WTC11 (cell line): Measurements from ENCODE around the gene TBC1D23. TPM values are rescaled to one million over a fixed set of nuclear protein-coding genes. Genes with fewer than 3 reads are reported as not detected.
A peak's percentile ranks its signal among the peaks of the same experiment; 100 is the strongest.

Source experiments
- ATAC-seq: fragments of 200-7000 bp; cut with Tn5 transposase; 2 replicates; pipeline ENCODE4 v1.10.0; 2021; ENCODE audit warnings: mild to moderate bottlenecking, moderate library complexity
- CTCF ChIA-PET: fragments of 300-600 bp; sonication (Branson Sonifier 250); formaldehyde crosslinking; loops from one replicate; lab custom pipeline; 2021; ENCODE audit warnings: antibody characterized with exemption; lab: Charles Lee
- POLR2A ChIA-PET: fragments of 350-600 bp; sonication (Branson Sonifier 250); formaldehyde crosslinking; loops from one replicate; lab custom pipeline; 2021; ENCODE audit warnings: antibody characterized with exemption; lab: Charles Lee
- DNase-seq: peaks from one replicate; pipeline ENCODE4 v3.0.0; 2021; ENCODE audit warnings: low spot score
- H3K27ac Mint-ChIP-seq: 2 replicates; pipeline ENCODE4 v1.8.0; 2021; ENCODE audit warnings: mixed read lengths
- H3K27me3 Mint-ChIP-seq: 2 replicates; pipeline ENCODE4 v1.8.0; 2021; ENCODE audit warnings: low read depth, mild to moderate bottlenecking, moderate library complexity, mixed read lengths
- H3K36me3 Mint-ChIP-seq: 2 replicates; pipeline ENCODE4 v1.8.0; 2021; ENCODE audit warnings: mixed read lengths
- H3K4me1 Mint-ChIP-seq: 2 replicates; pipeline ENCODE4 v1.8.0; 2022; ENCODE audit warnings: mixed read lengths
- H3K4me3 Mint-ChIP-seq: 2 replicates; pipeline ENCODE4 v1.8.0; 2021; ENCODE audit warnings: mild to moderate bottlenecking, moderate library complexity, mixed read lengths
- H3K9me3 Mint-ChIP-seq: 2 replicates; pipeline ENCODE4 v1.8.0; 2021; ENCODE audit warnings: mixed read lengths
- ATF1 ChIP-seq: sonication (generic); formaldehyde crosslinking; IDR thresholded peaks from 2 replicates; pipeline ENCODE4 v1.8.1; 2023; ENCODE audit warnings: mild to moderate bottlenecking, moderate library complexity, missing genetic modification reagents
- CBFB ChIP-seq: sonication (generic); formaldehyde crosslinking; IDR thresholded peaks from 2 replicates; pipeline ENCODE4 v1.8.1; 2022; ENCODE audit warnings: mild to moderate bottlenecking, low read depth, missing genetic modification reagents
- ESRRA ChIP-seq: sonication (generic); formaldehyde crosslinking; IDR thresholded peaks from 2 replicates; pipeline ENCODE4 v1.8.1; 2022; ENCODE audit warnings: mild to moderate bottlenecking, missing genetic modification reagents, borderline replicate concordance
- ETV6 ChIP-seq: sonication (generic); formaldehyde crosslinking; IDR thresholded peaks from 2 replicates; pipeline ENCODE4 v1.8.1; 2022; ENCODE audit warnings: mild to moderate bottlenecking, missing genetic modification reagents
- FOXJ3 ChIP-seq: sonication (generic); formaldehyde crosslinking; IDR thresholded peaks from 2 replicates; pipeline ENCODE4 v1.9.0; 2021; ENCODE audit warnings: missing genetic modification reagents, mild to moderate bottlenecking, borderline replicate concordance
- FOXP1 ChIP-seq: sonication (generic); formaldehyde crosslinking; IDR thresholded peaks from 2 replicates; pipeline ENCODE4 v1.8.0; 2022; ENCODE audit warnings: missing genetic modification reagents, mild to moderate bottlenecking, moderate library complexity, borderline replicate concordance
- GTF2I ChIP-seq: fragments of 250-450 bp; sonication (Bioruptor Pico); conservative IDR thresholded peaks from 2 replicates; pipeline ENCODE4 v1.4.0; 2021; ENCODE audit warnings: mild to moderate bottlenecking
- HMGA2 ChIP-seq: fragments of 250-450 bp; sonication (Bioruptor Pico); IDR thresholded peaks from 2 replicates; pipeline ENCODE4 v1.4.0; 2021; ENCODE audit warnings: mild to moderate bottlenecking, moderate library complexity
- JAZF1 ChIP-seq: fragments of 250-450 bp; sonication (Bioruptor Pico); IDR thresholded peaks from 2 replicates; pipeline ENCODE4 v1.9.0; 2021; ENCODE audit warnings: moderate library complexity, mild to moderate bottlenecking, inconsistent platforms
- KAT7 ChIP-seq: sonication (generic); formaldehyde crosslinking; IDR thresholded peaks from 2 replicates; pipeline ENCODE4 v1.8.1; 2023; ENCODE audit warnings: missing genetic modification reagents, mild to moderate bottlenecking, borderline replicate concordance
- NR3C1 ChIP-seq: sonication (generic); formaldehyde crosslinking; conservative IDR thresholded peaks from 2 replicates; pipeline ENCODE4 v1.8.1; 2023; ENCODE audit warnings: low read depth, mild to moderate bottlenecking, missing genetic modification reagents
- RORB ChIP-seq: fragments of 250-450 bp; sonication (Bioruptor Pico); IDR thresholded peaks from 2 replicates; pipeline ENCODE4 v1.9.0; 2021; ENCODE audit warnings: mild to moderate bottlenecking
- SOX15 ChIP-seq: fragments of 250-450 bp; sonication (Bioruptor Pico); IDR thresholded peaks from 2 replicates; pipeline ENCODE4 v1.9.0; 2021; ENCODE audit warnings: mild to moderate bottlenecking
- TCF7 ChIP-seq: sonication (generic); formaldehyde crosslinking; IDR thresholded peaks from 2 replicates; pipeline ENCODE4 v1.8.0; 2022; ENCODE audit warnings: mild to moderate bottlenecking, low read depth, missing genetic modification reagents, moderate library complexity
- ZNF138 ChIP-seq: sonication (generic); formaldehyde crosslinking; conservative IDR thresholded peaks from 2 replicates; pipeline ENCODE4 v1.8.1; 2022; ENCODE audit warnings: mild to moderate bottlenecking, moderate library complexity, missing genetic modification reagents
- ZNF263 ChIP-seq: sonication (generic); formaldehyde crosslinking; IDR thresholded peaks from 2 replicates; pipeline ENCODE4 v1.8.1; 2022; ENCODE audit warnings: low read depth, mild to moderate bottlenecking, moderate library complexity, missing genetic modification reagents
- total RNA-seq: library from RNA; stranded (reverse); gene quantifications from 3 replicates; pipeline ENCODE4 v1.2.3, GENCODE V29; 2021
- TF ChIP-seq, protein P1 (sequence below): fragments of 250-450 bp; sonication (Bioruptor Pico); IDR thresholded peaks from 2 replicates; pipeline ENCODE4 v1.9.0; 2021; ENCODE audit warnings: mild to moderate bottlenecking
- TF ChIP-seq, protein P2 (sequence below): sonication (generic); formaldehyde crosslinking; IDR thresholded peaks from 2 replicates; pipeline ENCODE4 v1.8.1; 2023; ENCODE audit warnings: mild to moderate bottlenecking, moderate library complexity, missing genetic modification reagents
- TF ChIP-seq, protein P3 (sequence below): sonication (generic); formaldehyde crosslinking; IDR thresholded peaks from 2 replicates; pipeline ENCODE4 v1.8.1; 2022; ENCODE audit warnings: low read depth, missing genetic modification reagents, borderline replicate concordance
- TF ChIP-seq, protein P4 (sequence below): sonication (generic); formaldehyde crosslinking; IDR thresholded peaks from 2 replicates; pipeline ENCODE4 v1.8.0; 2022; ENCODE audit warnings: mild to moderate bottlenecking, missing genetic modification reagents
- TF ChIP-seq, protein P5 (sequence below): sonication (generic); formaldehyde crosslinking; IDR thresholded peaks from 2 replicates; pipeline ENCODE4 v1.8.0; 2023; ENCODE audit warnings: missing genetic modification reagents
- TF ChIP-seq, protein P6 (sequence below): sonication (generic); formaldehyde crosslinking; IDR thresholded peaks from 2 replicates; pipeline ENCODE4 v1.8.0; 2022; ENCODE audit warnings: mild to moderate bottlenecking, missing genetic modification reagents
- TF ChIP-seq, protein P7 (sequence below): fragments of 250-450 bp; sonication (Bioruptor Pico); IDR thresholded peaks from 2 replicates; pipeline ENCODE4 v1.8.0; 2021; ENCODE audit warnings: mild to moderate bottlenecking

TBC1D23 gene
- total RNA-seq, 1 experiment from 2014 or later, result 73.6 TPM

DNA sequence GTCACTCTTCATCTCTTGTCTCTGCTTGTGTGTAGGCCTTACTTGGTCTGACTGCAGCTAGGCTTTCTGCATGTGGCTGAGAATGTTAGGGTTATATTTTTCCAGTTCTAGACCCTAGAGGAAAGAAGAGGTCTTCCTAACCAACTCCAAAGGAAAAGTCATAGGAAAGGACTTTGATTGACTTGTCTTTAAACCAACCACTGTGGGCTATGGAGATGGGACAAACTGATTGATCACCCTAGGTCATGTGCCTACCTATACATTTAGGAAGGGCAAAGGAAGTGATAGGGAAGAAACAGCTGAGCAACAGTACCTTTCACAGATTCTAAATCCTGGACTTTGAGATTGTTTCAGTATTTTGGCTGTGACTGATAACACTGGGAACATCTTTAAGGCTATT lies 16.5 kb upstream of the TBC1D23 start (continued):
- TF ChIP-seq, protein P1, sequence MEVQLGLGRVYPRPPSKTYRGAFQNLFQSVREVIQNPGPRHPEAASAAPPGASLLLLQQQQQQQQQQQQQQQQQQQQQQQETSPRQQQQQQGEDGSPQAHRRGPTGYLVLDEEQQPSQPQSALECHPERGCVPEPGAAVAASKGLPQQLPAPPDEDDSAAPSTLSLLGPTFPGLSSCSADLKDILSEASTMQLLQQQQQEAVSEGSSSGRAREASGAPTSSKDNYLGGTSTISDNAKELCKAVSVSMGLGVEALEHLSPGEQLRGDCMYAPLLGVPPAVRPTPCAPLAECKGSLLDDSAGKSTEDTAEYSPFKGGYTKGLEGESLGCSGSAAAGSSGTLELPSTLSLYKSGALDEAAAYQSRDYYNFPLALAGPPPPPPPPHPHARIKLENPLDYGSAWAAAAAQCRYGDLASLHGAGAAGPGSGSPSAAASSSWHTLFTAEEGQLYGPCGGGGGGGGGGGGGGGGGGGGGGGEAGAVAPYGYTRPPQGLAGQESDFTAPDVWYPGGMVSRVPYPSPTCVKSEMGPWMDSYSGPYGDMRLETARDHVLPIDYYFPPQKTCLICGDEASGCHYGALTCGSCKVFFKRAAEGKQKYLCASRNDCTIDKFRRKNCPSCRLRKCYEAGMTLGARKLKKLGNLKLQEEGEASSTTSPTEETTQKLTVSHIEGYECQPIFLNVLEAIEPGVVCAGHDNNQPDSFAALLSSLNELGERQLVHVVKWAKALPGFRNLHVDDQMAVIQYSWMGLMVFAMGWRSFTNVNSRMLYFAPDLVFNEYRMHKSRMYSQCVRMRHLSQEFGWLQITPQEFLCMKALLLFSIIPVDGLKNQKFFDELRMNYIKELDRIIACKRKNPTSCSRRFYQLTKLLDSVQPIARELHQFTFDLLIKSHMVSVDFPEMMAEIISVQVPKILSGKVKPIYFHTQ (CRISPR knock-in tag), result no peak
- TF ChIP-seq KAT7 (no peak), FOXJ3 (CRISPR knock-in tag) (no peak), ETV6 (no peak), GTF2I (no peak), SOX15 (CRISPR knock-in tag) (no peak), RORB (CRISPR knock-in tag) (no peak)

DNA sequence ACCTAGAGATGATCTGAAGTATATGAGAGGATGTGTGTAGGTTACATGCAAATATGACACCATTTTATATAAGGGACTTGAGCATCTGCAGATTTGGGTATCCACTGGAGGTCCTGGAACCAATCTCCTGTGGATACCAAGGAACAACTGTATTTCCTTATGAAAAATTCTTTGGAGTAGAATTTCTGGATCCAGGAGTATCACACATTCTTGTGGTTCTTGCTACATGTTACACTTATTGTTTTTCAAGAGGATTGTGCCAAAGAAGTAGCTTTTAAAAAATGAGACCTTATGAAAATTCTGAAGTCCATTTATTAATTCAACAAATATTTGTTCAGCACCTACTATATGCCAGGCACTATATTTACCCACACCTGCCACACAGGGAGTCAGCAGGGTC lies 15.7 kb upstream of the TBC1D23 start:
- H3K4me3 Mint-ChIP-seq, result no peak overlapping the region
- no peaks in the 10 kb centered on the region for H3K36me3 Mint-ChIP-seq
- peaks cover 16% of the 10 kb centered on the region for H3K4me1 Mint-ChIP-seq
- no peaks in the 10 kb centered on the region for H3K27me3 Mint-ChIP-seq
- CTCF ChIA-PET, result interaction anchor here (1.5 kb wide), 1 partner anchor 9 kb away, joined by 6 read pairs; no protein-coding TSS in a partner anchor
- H3K9me3 Mint-ChIP-seq, result peaks cover 17% of the 10 kb centered on the region
- no peak for ATAC-seq
- H3K27ac Mint-ChIP-seq, result no peak overlapping the region
- TF ChIP-seq, protein P2, sequence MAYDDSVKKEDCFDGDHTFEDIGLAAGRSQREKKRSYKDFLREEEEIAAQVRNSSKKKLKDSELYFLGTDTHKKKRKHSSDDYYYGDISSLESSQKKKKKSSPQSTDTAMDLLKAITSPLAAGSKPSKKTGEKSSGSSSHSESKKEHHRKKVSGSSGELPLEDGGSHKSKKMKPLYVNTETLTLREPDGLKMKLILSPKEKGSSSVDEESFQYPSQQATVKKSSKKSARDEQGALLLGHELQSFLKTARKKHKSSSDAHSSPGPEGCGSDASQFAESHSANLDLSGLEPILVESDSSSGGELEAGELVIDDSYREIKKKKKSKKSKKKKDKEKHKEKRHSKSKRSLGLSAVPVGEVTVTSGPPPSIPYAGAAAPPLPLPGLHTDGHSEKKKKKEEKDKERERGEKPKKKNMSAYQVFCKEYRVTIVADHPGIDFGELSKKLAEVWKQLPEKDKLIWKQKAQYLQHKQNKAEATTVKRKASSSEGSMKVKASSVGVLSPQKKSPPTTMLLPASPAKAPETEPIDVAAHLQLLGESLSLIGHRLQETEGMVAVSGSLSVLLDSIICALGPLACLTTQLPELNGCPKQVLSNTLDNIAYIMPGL (CRISPR knock-in tag), result no peak
- TF ChIP-seq ATF1 (CRISPR knock-in tag), result no peak
- no peak for TF ChIP-seq RORB (CRISPR knock-in tag)
- no peak for TF ChIP-seq NR3C1
- TF ChIP-seq, protein P3, sequence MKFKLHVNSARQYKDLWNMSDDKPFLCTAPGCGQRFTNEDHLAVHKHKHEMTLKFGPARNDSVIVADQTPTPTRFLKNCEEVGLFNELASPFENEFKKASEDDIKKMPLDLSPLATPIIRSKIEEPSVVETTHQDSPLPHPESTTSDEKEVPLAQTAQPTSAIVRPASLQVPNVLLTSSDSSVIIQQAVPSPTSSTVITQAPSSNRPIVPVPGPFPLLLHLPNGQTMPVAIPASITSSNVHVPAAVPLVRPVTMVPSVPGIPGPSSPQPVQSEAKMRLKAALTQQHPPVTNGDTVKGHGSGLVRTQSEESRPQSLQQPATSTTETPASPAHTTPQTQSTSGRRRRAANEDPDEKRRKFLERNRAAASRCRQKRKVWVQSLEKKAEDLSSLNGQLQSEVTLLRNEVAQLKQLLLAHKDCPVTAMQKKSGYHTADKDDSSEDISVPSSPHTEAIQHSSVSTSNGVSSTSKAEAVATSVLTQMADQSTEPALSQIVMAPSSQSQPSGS, result no peak
- TF ChIP-seq, protein P4, sequence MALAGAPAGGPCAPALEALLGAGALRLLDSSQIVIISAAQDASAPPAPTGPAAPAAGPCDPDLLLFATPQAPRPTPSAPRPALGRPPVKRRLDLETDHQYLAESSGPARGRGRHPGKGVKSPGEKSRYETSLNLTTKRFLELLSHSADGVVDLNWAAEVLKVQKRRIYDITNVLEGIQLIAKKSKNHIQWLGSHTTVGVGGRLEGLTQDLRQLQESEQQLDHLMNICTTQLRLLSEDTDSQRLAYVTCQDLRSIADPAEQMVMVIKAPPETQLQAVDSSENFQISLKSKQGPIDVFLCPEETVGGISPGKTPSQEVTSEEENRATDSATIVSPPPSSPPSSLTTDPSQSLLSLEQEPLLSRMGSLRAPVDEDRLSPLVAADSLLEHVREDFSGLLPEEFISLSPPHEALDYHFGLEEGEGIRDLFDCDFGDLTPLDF (CRISPR knock-in tag), result no peak
- no peak for DNase-seq
- POLR2A ChIA-PET, result no interaction called here

DNA sequence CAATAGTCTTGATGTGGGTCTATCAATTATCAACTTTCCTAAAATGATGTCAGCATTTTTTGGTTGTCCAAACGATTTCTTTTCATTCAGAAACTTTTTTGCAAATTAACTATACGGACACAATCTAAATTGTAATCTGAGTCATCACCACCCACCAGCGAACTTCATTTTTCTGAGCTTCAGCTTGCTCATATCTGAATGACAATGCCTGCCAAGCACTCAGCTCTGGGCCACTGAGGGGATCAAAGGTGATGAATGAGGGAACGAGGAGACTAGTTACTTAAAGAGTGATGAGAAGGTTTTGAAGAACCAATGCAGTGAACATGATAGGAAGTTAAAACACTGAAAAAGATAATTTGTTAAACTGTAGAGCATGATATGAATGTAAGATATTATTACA lies 14.9 kb upstream of the TBC1D23 start:
- DNase-seq, result no peak
- ChIA-PET POLR2A (no interaction called here), CTCF (interaction anchor here (1.0 to 1.6 kb wide), 3 partner anchors 8 to 414 kb away, joined by 3 to 6 read pairs (median 4); no protein-coding TSS in a partner anchor)
- H3K36me3 Mint-ChIP-seq, result no peaks in the 10 kb centered on the region
- H3K4me1 Mint-ChIP-seq, result peaks cover 16% of the 10 kb centered on the region
- H3K9me3 Mint-ChIP-seq, result peaks cover 17% of the 10 kb centered on the region
- no peak overlapping the region for H3K4me3 Mint-ChIP-seq
- no peaks in the 10 kb centered on the region for H3K27me3 Mint-ChIP-seq
- peak; percentile 43; the same call in 1 of the 2 replicates for ATAC-seq
- H3K27ac Mint-ChIP-seq, result no peak overlapping the region
- TF ChIP-seq, protein P5, sequence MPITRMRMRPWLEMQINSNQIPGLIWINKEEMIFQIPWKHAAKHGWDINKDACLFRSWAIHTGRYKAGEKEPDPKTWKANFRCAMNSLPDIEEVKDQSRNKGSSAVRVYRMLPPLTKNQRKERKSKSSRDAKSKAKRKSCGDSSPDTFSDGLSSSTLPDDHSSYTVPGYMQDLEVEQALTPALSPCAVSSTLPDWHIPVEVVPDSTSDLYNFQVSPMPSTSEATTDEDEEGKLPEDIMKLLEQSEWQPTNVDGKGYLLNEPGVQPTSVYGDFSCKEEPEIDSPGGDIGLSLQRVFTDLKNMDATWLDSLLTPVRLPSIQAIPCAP, result no peak
- no peak for TF ChIP-seq TCF7
- no peak for TF ChIP-seq JAZF1
- TF ChIP-seq ZNF138, result no peak
- TF ChIP-seq, protein P6, sequence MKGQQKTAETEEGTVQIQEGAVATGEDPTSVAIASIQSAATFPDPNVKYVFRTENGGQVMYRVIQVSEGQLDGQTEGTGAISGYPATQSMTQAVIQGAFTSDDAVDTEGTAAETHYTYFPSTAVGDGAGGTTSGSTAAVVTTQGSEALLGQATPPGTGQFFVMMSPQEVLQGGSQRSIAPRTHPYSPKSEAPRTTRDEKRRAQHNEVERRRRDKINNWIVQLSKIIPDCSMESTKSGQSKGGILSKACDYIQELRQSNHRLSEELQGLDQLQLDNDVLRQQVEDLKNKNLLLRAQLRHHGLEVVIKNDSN (CRISPR knock-in tag), result no peak
- TF ChIP-seq CBFB, result no peak
- no peak for TF ChIP-seq ETV6
- no peak for TF ChIP-seq ZNF263 (CRISPR knock-in tag)
- TF ChIP-seq, protein P7, sequence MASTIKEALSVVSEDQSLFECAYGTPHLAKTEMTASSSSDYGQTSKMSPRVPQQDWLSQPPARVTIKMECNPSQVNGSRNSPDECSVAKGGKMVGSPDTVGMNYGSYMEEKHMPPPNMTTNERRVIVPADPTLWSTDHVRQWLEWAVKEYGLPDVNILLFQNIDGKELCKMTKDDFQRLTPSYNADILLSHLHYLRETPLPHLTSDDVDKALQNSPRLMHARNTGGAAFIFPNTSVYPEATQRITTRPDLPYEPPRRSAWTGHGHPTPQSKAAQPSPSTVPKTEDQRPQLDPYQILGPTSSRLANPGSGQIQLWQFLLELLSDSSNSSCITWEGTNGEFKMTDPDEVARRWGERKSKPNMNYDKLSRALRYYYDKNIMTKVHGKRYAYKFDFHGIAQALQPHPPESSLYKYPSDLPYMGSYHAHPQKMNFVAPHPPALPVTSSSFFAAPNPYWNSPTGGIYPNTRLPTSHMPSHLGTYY, result no peak
- TF ChIP-seq FOXP1 (CRISPR knock-in tag), result no peak
- no peak for TF ChIP-seq HMGA2
- TF ChIP-seq ESRRA (CRISPR knock-in tag), result no peak
